Skin of body (tissue), 2 donors: ENCODE results near the gene HES1. TPM values are rescaled to one million over a fixed set of nuclear protein-coding genes. Genes with fewer than 3 reads are reported as not detected.
A peak's percentile ranks its signal among the peaks of the same experiment; 100 is the strongest.
"Not testable (repeated sequence)": the region's sequence is repeated elsewhere in the genome, so short reads cannot be mapped to it uniquely, and the experiment has no call there.

ENCODE experiments used
- DNase-seq: peaks from one replicate; lab custom pipeline; 2025; lab: John Stamatoyannopoulos, UW
- total RNA-seq: library from RNA; depleted of rRNA; stranded (reverse); fragments of >200 nt; gene quantifications from one replicate; pipeline ENCODE4 v1.2.3, GENCODE V29; 2014

HES1 gene
- total RNA-seq, 1 donor from 2014 or later, result 53.8 TPM

DNA sequence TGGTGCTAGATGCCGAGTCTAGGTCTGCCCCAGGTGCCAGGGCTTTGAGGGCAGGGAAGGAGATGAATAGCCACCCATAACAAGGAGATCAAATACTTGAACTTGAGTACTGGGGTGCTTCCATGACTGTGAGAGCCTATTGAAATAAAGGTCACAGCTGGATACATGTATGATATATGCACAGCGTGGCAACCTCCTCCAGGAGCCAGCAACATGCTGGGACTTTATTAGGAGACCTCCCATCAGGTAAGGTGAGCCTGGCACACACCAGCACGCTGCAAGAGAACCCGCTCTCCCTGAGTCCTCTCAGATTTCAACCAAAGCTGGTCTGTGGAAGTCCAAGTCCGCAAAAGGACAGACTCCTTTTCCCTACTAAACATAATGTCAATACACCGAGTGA, 10.5 kb upstream of the HES1 start:
- DNase-seq, result no peak

DNA sequence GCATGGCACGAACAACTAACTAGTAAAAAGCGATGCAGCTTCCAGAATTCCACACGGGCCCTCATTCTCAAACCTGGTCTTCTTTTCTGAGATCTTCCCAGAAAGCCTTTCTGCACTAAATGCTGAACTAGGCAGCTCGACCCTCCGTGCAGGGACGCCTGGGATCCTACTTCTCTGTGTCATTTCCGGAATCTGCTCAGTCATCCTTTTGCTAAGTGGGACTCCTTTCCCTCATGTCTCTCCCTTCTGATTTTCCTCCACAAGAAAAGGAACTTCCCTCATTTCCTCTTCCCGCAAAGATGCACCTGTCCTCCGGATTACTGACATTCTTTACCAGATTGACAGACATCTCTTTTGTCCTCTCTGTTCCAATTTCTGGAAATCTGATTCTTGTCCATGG, 9.2 kb upstream of the HES1 start:
- DNase-seq, result no peak

DNA sequence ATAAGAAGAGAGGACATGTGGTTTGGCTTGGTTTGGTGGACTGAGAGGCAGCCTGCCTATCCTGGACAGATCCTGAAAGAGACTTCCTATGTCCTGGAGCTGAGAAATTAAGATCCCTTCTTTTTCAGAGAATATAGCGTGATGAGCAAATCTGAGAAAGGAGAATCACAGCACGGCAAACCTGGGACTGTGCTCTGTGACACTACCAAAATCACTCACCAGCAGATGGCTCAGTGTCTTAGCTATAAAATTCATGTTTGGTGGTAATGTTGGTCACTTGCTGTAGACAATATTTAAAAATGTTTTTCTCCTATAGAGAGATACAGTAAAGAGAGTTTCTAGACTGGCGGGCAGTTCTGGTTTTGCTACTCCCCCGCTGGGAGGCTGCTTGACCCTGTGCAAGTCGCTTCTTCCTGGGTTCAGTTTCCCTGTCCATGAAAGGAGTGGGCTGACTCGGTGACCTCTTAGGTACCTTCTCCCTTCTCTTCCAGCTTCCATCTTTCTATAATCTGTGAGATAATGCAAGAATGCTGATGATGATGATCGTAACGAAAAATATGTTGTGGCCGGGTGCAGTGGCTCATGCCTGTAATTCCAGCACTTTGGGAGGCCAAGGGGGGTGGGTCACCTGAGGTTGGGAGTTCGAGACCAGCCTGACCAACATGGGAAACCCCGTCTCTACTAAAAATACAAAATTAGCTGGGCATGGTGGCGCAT, 7.6 kb upstream of the HES1 start:
- DNase-seq, result no peak

DNA sequence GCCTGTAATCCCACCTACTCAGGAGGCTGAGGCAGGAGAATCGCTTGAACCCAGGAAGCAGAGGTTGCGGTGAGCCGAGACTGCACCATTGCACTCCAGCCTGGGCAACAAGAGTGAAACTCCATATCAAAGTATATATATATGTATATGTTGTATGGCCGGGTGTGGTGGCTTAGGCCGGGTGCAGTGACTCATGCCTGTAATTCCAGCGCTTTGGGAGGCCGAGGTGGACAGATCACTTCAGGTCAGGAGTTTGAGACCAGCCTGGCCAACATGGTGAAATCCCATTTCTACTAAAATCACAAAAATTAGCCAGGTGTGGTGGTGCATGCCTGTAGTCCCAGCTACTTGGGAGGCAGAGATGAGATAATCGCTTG, 7.0 kb upstream of the HES1 start:
- not testable (repeated sequence) for DNase-seq

DNA sequence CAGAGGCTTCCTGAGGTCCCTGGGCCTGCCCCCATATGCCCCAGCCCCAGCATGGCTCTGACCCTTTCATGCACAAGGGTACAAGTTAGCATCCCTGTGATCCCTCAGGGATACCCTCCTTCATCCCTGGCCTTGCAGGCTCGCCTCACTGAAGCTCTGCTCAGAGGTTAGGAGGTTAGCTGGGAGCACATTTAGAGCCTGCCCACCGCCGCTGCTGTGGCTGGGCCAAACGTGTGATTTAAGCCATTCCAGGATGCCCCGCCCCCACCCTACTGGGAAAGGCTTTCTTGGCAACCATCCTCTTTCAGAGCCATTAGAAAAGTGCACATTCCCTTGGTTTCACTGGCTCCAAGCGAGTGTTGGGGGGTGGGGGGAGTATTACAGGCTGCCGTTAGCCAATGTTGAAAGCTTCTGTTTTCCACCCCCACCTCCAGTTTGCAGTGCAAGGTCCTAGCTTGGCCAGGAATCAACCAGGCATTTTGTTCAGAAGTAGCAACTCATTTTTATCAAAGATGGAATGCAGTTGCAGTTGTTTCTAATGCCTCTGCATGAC, 6.3 kb upstream of the HES1 start:
- no peak for DNase-seq

DNA sequence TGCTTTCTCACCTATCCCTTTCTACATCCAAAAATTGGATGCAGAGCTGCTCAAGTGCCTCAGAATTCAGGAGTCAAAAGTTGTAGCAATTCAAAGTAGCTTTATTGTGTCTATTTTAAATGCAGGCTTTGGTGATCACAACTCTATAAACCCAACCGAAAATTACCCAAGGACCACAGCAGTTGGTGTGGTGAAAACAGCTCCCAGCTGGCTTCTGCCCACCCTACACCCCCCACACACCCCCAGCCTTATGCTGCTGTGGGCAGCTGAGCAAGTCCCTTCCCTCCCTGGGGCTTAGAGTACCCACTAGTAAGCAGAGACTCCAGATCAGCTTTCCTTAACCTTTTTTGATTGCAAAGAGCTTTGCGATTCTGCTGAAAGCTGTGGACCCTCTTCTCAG, 5.8 kb upstream of the HES1 start:
- DNase-seq, result no peak

DNA sequence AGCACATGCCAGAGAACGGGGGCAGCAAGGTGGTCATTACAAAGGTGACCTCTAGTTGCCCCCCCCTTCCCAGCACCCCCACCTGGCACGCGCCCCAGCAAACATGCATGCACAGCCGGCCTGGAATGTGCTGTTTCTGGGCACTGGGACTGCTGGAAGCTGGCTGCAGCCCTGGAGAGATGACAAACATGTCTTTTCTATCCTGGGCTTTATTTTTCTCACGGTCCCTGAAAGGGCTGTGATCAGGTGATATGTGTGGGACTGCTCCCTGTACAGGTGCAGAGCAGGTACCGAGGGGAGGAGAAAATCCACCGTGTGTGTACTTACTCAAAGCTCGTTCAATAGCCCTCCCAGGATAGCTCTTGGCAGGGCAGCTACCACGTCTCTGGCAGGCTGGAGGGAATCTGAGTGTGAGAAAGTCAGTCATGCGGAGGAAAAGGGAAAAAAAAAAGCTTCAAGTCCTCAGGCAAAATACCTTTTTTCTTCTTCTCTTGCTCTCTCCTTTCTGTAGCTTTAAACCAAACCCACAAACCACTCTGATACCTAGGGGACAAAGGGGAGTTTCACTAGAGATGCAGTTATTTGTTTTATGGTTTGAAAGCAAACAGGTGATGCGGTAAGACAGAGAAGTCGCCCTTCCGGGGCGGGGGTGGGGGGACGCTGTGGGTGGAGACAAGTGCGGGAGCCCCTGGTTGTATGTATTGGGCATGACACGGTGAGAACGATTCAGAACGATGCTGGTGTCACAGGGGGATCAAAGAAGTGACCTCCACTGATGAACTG, 5.0 kb upstream of the HES1 start:
- DNase-seq, result no peak

DNA sequence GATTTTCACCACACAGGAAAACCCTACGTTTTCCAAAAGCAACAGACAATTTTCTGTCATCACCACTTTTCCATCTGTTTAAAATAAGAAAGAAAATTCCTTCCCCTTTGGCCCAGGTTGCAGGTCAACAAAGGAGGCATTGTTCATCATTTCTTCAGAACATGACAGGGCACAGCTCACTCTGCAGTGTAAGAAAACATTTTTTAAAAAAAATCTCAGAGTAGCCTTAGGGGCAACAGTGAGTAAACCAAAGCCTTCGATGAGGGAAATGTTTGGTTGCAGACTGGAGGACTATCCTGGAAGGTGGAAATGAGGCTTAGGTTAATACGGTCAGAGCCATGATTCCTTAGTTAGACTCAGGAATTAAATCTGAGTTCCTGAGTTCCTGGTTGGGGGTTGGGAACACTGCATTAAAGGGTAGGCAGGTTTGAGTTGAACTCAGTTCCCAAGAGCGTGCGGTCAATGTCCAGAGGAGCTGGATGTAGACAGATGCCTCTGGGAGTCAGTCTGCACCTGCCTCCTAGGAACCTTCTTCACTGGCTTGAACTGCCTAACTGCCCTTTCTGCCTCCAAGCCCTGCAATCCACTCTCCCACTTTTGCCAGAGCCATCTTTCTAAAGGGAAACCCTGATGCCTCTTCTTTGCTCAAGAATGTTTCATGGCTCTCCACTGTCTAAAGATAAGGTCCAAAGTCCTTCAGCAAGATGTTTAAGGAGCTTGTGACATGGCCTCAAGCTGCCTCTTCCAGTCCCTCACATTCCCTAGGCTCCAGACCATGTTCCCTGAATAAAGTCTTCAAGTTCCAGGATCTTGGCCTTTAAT, 3.3 kb upstream of the HES1 start:
- DNase-seq, result no peak

DNA sequence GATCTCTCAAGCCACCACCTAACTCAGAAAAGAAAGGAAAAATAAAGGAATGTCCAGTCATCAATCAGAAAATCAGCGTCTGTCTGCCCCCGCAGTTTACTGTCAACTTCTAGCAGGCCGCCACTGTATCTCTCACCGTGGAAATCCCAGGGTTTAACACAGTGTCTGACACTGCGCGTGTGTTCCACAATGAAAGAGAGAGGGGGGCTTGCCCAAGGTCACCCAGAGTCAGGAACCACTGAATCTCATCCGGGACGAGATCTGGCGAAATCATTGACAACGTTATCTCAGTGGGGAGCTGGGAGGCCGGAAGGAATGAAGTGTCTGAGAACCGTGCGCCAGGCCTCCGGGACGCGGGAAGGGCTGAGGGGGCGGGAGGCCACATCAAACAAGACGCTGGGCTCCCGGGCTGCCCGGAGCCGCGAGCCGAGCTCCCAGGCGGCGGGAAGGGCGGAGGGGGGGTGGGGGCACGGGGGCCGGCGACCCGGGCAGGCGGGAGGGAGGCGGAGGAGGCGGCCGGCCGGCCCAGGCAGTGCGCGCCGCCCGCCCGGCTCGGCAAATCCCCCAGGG, 2.2 kb upstream of the HES1 start:
- DNase-seq, result no peak

DNA sequence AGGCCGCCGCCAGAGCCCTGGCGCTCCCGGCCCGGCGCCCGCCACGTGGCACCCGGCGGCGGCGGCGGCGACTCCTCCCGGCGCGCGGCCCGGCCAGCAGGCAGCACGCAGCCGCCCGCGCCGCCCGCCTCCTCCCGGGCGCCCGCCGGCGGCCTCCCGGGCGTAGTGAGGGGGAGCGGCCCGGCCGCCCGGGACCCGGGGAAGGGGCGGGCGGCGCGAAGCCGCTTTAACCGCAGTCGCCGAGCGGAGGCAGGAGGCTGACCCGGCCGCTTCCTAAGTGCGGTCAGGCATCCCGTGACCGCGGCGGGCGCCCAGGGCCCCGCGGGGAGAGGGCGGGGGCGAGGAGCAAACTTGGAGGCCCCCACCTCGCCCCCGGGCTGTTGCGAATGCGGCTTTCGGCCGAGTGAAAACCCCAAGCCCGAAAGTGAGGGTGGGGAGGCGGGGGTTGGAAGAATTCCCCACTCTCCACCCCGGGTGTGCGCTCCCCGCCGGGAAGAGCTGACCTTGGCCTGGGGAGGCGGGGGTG, 1.7 kb upstream of the HES1 start:
- peak; percentile 81 for DNase-seq

DNA sequence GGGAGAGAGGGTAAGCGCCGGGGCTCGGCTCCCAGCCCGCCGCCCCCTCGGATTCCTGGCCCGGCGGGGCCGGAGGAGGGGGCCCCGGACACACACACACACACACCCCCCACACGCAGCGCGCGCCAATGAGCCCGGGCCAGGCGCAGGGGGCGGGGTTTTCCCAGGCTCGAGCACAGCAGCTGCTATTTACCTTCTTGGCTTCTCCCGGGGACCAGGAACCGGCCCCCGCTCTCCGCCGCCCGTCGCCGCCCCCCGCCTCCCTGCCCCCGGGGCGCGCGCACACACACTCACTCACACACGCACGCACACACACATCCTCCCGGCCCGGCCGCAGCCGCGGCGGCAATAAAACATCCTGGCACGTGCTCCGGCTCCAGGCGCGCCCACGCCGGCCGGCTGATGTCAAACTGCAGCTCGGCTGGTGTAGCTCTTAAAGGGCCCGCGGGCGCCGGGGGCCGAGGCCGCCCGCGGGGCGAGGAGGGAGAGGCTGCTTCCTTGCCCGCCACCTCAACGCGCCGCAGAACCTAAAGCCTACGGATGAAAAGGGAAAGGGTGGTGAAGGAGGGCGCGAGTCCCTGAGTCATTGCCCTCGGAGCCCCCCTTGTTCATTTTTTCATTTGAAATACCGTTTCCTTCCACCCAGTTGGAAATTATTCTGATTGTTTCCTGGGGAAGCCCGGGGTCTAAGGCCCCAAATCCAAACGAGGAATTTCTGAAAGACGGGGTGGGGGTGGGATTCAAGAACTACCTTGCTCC, 1.0 kb upstream of the HES1 start:
- peak; percentile 93 for DNase-seq

DNA sequence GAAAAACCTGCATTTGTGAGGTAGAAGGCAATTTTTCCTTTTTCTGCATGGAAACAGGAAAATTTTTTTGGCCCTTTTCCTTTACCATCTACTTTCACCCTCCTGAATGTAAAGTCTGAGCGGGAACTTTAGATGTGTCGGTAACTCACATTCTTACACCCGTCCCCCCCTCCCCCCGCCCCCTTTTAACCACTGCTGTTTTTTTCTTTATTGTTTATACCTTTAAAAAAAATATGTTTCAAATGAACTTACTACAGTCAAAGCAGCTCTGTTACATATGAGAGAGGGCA, 487 bp upstream of the HES1 start:
- DNase-seq, result no peak

DNA sequence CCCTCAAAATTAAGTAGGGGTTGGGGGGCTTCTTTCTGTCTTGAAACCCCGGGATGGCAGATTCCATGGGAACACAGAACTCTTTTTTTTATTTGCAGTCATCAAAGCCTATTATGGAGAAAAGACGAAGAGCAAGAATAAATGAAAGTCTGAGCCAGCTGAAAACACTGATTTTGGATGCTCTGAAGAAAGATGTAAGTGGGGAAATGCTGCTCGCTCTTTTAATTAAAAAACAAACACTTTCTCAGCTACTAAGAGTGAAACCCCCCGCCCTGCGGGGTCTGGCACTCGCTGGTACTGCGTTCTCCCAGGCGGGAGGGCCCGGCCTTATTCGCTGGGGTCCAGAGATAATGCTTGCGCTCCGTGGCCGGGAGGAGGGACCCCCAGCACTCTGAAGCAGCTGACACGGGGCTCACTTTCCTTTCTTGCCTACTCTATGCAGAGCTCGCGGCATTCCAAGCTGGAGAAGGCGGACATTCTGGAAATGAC, 615 bp downstream of the HES1 start:
- DNase-seq, result peak; percentile 67

DNA sequence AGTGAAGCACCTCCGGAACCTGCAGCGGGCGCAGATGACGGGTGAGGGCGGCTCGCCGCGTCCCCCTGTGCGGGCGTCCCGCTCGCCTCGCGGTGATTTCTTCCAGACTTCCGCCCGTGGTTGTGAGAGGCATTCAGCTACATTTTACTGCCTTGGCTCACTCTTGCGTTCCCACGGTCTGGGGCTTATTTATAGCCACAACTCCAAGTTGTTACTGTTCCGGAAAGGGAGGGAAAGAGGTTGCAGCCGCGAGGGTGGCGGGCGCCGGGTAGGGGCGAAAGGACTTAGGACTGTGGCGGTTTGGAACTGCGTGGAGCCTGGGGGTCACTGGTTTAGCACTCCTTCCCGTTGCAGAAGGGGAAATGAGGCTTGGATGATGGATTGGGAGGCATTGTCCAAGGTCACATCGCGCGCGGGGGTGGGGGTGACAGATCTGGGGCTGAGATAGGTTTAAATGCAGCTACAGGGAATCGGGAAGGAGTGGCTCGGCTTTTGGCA, 1.1 kb downstream of the HES1 start:
- DNase-seq, result peak; percentile 67

DNA sequence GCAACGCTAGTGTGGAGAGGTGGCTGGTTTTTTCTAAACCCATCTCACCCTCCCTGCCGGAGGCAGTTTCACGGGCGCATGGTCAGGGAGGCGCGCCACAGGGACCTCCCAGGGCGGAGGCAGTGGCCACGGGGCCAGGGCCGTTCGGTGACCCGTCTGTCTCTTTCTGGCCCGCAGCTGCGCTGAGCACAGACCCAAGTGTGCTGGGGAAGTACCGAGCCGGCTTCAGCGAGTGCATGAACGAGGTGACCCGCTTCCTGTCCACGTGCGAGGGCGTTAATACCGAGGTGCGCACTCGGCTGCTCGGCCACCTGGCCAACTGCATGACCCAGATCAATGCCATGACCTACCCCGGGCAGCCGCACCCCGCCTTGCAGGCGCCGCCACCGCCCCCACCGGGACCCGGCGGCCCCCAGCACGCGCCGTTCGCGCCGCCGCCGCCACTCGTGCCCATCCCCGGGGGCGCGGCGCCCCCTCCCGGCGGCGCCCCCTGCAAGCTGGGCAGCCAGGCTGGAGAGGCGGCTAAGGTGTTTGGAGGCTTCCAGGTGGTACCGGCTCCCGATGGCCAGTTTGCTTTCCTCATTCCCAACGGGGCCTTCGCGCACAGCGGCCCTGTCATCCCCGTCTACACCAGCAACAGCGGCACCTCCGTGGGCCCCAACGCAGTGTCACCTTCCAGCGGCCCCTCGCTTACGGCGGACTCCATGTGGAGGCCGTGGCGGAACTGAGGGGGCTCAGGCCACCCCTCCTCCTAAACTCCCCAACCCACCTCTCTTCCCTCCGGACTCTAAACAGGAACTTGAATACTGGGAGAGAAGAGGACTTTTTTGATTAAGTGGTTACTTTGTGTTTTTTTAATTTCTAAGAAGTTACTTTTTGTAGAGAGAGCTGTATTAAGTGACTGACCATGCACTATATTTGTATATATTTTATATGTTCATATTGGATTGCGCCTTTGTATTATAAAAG, 1.8 kb downstream of the HES1 start:
- DNase-seq, result no peak

DNA sequence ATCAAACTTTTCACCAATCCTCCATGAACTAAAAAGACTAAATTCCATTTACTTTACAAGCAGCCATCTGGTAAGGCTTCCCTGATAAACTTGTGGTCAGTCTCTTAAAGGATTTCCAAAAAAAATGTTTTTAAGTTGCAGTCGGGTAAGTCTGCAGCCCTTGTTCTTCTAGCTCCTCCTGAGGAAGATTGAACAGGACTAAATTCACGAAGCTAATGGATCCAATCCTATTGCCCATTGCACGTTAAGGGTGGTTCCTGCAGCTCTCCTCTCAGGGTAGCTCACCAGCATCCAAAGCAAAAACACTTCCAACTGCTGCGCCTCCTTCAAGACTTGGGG, 2.8 kb downstream of the HES1 start:
- DNase-seq, result peak; percentile 88

DNA sequence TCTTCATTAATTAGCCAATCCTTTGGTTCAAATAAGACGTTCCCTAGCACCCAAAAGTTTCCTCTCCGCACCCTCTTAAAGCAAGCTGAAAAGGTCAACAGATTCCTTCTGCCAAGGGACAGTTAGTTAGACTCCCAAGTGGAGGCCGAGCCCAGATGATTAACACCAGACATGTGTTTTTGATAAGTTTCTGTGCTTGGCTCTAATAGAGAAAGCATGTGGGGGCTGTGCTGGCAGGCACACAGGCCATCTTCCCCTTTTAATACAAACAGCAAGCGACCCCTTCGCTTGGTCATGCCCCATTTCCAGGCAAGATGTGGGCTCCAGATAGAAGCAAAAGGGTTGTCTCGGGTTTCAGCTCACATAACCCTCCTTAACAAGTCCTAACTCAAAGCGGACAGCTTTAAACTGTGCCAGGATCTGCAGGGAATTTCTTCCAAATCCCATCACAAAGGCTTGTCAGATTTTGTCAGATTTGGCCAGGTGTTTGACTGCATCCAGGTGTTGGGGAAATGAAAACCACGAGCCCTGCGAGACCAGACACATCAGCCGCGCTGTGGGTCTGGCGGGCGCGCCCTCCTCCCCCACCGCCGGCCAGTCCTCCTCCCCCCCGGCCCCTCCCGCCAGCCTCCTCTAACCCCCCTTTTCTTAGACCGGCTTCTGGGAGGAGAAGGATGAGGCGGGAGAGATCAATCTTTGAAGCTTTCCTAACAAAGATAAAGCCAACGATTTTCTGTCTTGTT, 3.3 kb downstream of the HES1 start:
- peak; percentile 93 for DNase-seq

DNA sequence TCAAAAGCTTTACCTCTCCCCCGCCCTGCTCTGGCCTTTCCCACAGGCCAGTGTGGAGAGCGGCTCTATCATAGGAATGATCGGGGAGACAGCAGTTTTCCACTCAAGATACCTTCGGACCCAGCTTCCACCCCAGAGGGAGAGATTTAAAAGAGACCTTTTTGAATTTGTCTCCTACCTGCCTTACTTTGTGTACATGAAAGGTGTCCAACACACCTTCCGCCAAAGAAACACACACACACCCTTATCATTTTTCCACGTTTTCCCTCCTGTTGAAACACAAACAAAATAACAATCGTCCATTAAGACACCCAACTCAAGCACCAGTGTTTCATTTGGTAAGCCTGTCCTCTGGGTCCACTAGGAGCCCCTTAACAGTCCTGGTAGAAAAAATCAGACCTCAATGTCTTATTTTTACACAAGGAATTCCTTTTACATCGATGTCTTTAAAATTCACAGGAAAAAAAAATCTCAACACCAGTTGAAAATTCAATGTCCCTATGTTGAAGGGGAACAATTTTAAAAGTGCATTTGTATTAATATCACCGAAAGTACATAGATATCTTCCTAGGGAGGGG, 4.0 kb downstream of the HES1 start:
- DNase-seq, result no peak
